IPS-15b (cell line): ENCODE measurements around the gene RFC2.
"Not testable (repeated sequence)": the region's sequence is repeated elsewhere in the genome, so short reads cannot be mapped to it uniquely, and the experiment has no call there.

Experiments used
- H3K27me3 ChIP-seq: one replicate; pipeline ENCODE4 v1.6.1; 2013; ENCODE audit warnings: low read length; ENCODE audit not compliant: control insufficient read depth, insufficient read depth
- H3K36me3 ChIP-seq: one replicate; pipeline ENCODE4 v1.6.1; 2013; ENCODE audit warnings: low read length; ENCODE audit not compliant: control insufficient read depth, insufficient read depth
- H3K4me1 ChIP-seq: one replicate; pipeline ENCODE4 v1.6.1; 2013; ENCODE audit warnings: mild to moderate bottlenecking, low read length; ENCODE audit not compliant: control insufficient read depth, insufficient read depth
- H3K4me3 ChIP-seq: one replicate; pipeline ENCODE4 v1.5.1; 2013; ENCODE audit warnings: low read depth, low read length
- H3K9ac ChIP-seq: one replicate; pipeline ENCODE4 v1.6.1; 2013; ENCODE audit warnings: low read depth, mild to moderate bottlenecking, low read length
- H3K9me3 ChIP-seq: one replicate; pipeline ENCODE4 v1.6.1; 2013; ENCODE audit warnings: mild to moderate bottlenecking, low read length; ENCODE audit not compliant: control insufficient read depth, insufficient read depth

The RFC2 gene

DNA sequence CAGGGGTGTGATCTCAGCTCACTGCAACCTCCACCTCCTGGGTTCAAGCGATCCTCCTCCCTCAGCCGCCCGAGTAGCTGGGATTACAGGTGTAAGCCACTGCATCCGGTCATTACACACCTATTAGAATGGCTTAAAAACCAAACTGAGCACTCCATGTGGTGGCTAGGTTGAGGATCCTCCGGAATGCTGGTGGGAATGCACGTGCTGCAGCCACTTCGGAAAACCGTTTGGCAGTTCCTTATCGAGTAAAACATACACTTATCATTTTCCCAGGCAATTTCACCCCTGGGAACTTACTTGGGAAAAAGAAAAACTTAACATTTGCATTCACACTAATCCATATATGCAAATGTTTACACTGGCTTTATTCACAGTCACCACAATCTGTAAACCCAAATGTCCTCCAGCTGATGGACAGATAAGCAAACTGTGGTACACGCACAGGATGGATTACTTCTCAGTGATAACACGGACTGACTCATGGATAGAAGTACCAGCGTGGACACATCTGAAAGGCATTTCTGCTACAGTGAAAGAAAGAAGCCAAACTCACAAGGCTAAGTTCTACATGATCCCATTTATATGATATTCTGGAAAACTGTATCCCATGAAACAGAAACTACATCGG is 20.4 kb downstream of the RFC2 start:
- H3K4me1 ChIP-seq = no peaks in the 10 kb centered on the region
- no peak overlapping the region for H3K9ac ChIP-seq
- no peaks in the 10 kb centered on the region for H3K27me3 ChIP-seq
- peaks cover 64% of the 10 kb centered on the region for H3K36me3 ChIP-seq
- H3K4me3 ChIP-seq = no peak overlapping the region
- H3K9me3 ChIP-seq = no peaks in the 10 kb centered on the region

DNA sequence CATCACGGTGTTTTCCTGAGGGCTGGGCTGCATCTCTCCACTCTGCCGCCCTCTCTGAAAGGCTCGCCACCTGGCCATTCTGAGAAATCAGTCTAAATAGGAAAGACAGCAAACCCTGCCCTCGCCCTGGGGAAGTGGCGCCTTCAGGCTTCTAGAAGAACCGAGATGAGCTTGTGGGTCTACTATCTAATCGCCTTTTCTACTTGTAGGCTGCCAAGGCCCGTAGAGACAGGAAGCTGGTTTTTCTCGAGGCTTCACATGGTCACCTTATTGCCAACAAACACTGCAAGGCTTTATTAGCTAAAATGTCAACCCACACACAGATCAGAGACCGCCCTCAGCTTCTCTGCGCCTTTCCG is 23.0 kb downstream of the RFC2 start:
- Histone ChIP-seq H3K4me3 (no peak overlapping the region), H3K9me3 (no peaks in the 10 kb centered on the region), H3K36me3 (peaks cover 44% of the 10 kb centered on the region), H3K9ac (no peak overlapping the region), H3K4me1 (no peaks in the 10 kb centered on the region), H3K27me3 (no peaks in the 10 kb centered on the region)

DNA sequence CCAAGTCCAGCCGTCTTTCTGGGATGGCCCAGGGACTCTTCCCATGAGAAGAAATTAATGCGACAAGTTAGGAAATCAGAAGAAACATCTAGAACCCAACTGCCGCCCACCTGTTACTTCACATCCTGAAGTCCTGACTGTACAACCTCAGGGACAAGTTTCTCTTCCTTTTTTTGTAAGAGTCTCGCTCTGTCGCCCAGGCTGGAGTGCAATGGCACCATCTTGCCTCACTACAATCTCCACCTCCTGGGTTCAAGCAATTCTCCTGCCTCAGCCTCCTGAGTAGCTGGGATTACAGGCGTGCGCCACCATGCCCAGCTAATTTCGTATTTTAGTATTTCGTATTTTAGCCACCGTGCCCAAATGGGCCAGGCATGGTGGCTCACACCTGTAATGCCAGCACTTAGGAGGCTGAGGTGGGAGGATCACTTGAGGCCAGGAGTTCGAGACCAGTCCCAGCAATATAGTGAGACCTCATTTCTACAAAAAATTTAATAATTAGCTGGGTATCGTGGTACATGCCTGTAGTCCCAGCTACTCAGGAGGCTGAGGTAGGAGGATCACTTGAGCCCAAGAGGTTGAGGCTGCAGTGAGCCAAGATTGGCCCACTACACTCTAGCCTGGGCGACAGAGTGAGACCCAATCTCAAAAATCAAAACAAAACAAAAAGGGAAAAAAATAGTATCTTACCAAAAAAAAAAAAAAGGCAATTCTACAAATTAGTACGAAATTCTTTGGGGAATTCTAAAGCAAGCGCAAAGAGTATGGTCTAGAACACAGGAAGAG is 23.6 kb downstream of the RFC2 start:
- H3K4me1 ChIP-seq = no peaks in the 10 kb centered on the region
- no peaks in the 10 kb centered on the region for H3K9me3 ChIP-seq
- H3K36me3 ChIP-seq = peaks cover 45% of the 10 kb centered on the region
- H3K27me3 ChIP-seq = no peaks in the 10 kb centered on the region
- no peak overlapping the region for H3K9ac ChIP-seq
- no peak overlapping the region for H3K4me3 ChIP-seq

DNA sequence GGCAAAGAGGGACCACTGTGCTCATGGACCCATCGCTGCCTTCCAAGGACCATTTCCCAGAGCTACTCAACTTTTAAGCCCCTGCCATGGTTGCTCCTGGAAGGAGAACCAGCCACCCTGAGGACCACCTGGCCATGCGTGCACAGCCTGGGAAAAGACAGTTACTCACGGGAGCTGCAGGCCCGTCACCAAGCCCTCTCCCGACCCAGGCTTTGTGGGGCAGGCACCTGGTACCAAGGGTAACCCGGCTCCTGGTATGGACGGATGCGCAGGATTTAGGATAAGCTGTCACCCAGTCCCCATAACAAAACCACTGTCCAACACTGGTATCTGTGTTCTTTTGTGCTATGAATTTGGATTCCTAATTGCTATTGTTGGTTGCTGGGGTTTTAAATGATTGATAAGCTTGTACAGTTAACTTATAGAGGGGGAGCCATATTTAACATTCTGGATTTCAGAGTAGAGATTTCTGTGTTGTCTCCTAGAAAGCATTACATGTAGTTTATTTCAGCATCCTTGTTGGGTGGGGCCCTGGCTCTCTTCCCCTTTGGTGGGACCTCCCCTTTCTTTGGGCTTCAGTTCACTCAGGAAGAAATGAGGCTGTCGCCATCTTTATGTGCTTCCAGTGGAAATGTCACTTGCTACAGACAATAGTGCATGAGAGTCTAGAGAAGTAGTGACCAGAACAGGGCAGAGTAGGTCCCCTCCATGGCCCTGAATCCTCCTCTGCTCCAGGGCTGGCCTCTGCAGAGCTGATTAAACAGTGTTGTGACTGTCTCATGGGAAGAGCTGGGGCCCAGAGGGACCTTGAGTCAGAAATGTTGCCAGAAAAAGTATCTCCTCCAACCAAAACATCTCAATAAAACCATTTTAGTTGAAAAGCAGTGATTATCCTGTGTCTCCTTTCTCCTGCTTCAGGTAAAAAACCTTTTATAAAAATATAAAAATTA is 25.0 kb downstream of the RFC2 start:
- Histone ChIP-seq H3K4me1 (no peaks in the 10 kb centered on the region), H3K9ac (no peak overlapping the region)

DNA sequence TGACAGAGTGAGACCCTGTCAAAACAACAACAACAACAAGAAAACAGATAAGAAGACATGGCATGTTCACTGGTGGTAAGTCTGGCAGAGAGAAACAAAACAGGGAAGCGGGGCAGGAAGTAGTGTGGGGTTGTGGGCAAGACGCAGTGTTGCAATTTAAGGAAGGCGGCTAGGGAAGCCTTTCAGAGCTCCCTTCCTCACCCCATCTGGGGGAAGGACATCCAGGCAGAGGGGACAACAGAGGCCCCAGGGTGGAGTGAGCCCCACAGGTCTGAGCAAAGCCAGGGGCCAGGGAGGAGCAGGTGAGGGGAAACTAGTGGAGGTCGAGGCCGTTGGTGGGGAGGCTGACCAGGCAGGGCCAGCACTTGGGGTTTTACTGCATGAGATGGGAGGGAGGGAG is 27.6 kb downstream of the RFC2 start:
- Histone ChIP-seq H3K4me3 (no peak overlapping the region), H3K36me3 (peaks cover 32% of the 10 kb centered on the region), H3K4me1 (no peaks in the 10 kb centered on the region), H3K9me3 (no peaks in the 10 kb centered on the region), H3K9ac (no peak overlapping the region), H3K27me3 (no peaks in the 10 kb centered on the region)

More for the DNA sequence above, 25.0 kb downstream of the RFC2 start:
- no peak overlapping the region for H3K4me3 ChIP-seq
- H3K36me3 ChIP-seq = peaks cover 41% of the 10 kb centered on the region
- no peaks in the 10 kb centered on the region for H3K9me3 ChIP-seq
- no peaks in the 10 kb centered on the region for H3K27me3 ChIP-seq

DNA sequence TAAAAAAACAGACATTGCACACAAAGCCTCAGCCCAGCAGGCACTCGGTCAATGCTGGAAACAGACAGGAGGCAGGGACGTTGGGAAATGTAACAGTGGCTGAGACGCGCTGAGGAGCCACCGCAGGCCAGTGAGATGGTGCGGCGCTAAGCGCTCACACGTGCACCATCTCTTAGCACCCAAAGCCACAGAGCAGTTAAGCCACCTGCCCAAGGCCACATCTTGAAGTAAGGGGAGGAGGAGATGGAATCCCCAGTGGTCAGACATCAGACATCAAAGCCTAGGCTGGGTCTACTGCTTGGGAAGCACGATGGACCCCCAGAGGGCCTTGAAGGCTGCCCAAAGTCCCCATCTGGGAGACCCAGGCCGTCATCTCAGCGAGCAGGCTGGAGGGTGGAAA is 28.8 kb downstream of the RFC2 start:
- H3K9me3 ChIP-seq = no peaks in the 10 kb centered on the region
- H3K9ac ChIP-seq = no peak overlapping the region
- no peaks in the 10 kb centered on the region for H3K27me3 ChIP-seq
- H3K4me3 ChIP-seq = no peak overlapping the region
- H3K4me1 ChIP-seq = no peaks in the 10 kb centered on the region
- peaks cover 23% of the 10 kb centered on the region for H3K36me3 ChIP-seq

DNA sequence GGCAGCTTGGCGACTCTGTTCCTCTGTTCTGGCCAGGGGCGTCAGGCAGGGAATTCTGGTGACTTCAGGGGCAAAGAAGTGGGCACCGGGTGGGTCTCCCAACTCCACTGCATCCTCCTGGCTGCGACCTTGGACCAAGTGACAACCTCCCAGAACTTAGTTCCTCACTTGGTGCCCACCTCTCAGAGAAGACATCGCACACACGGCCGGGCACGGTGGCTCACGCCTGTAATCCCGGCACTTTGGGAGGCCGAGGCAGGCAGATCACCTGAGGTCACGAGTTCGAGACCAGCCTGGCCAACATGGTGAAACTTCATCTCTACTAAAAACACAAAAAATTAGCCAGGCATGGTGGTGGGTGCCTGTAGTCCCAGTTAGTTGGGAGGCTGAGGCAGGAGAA is 29.3 kb downstream of the RFC2 start:
- not testable (repeated sequence) for H3K9me3 ChIP-seq, H3K9ac ChIP-seq, H3K4me3 ChIP-seq, H3K4me1 ChIP-seq, H3K27me3 ChIP-seq
- peaks cover 21% of the 10 kb centered on the region for H3K36me3 ChIP-seq

DNA sequence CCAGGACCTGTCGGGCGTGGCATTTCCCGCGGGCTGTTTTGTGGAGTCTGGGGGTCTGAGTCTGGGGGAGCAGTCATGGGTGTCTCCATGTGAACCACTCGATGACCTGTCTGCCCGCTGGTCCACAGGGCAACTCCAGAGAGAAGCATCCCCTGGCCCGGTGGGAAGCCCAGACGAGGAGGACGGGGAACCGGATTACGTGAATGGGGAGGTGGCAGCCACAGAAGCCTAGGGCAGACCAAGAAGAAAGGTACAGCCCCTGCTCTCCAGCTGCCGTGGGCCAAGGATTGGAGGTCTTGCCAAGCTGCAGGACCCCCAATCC is 29.7 kb downstream of the RFC2 start:
- no peaks in the 10 kb centered on the region for H3K27me3 ChIP-seq
- peaks cover 19% of the 10 kb centered on the region for H3K36me3 ChIP-seq
- H3K9me3 ChIP-seq = no peaks in the 10 kb centered on the region
- no peak overlapping the region for H3K9ac ChIP-seq
- H3K4me3 ChIP-seq = no peak overlapping the region
- H3K4me1 ChIP-seq = no peaks in the 10 kb centered on the region

DNA sequence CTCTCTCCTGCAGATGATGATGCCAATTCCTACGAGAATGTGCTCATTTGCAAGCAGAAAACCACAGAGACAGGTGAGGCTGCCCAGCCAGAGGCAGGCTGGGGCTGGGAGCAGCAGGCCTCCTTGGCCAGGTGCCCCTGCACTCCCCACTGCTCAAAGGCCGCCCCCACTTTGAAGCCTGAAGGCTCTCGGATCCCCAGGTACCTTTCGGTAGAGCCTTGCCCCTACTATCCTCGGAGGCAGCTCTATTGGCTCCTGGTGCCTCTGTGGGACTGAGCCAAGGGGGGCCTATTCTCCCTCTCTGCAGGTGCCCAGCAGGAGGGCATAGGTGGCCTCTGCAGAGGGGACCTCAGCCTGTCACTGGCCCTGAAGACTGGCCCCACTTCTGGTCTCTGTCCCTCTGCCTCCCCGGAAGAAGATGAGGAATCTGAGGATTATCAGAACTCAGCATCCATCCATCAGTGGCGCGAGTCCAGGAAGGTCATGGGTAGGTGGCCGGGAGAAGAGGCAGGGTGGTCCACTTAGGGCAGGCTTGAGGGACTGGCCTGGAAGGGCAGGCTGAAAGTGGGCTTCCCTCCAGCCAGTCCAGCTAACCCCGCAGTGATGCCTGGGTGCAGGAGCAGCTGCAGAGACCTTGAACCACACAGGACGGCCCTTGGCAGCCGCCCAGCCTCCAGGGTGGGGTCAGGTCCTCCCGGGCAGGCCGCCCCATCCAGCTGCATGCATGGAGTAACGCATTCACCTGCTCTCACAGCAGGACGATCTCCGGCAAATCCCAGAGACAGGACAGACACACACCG is 30.3 kb downstream of the RFC2 start:
- Histone ChIP-seq H3K9ac (no peak overlapping the region), H3K36me3 (peaks cover 13% of the 10 kb centered on the region), H3K4me1 (no peaks in the 10 kb centered on the region), H3K4me3 (no peak overlapping the region), H3K27me3 (no peaks in the 10 kb centered on the region), H3K9me3 (no peaks in the 10 kb centered on the region)

DNA sequence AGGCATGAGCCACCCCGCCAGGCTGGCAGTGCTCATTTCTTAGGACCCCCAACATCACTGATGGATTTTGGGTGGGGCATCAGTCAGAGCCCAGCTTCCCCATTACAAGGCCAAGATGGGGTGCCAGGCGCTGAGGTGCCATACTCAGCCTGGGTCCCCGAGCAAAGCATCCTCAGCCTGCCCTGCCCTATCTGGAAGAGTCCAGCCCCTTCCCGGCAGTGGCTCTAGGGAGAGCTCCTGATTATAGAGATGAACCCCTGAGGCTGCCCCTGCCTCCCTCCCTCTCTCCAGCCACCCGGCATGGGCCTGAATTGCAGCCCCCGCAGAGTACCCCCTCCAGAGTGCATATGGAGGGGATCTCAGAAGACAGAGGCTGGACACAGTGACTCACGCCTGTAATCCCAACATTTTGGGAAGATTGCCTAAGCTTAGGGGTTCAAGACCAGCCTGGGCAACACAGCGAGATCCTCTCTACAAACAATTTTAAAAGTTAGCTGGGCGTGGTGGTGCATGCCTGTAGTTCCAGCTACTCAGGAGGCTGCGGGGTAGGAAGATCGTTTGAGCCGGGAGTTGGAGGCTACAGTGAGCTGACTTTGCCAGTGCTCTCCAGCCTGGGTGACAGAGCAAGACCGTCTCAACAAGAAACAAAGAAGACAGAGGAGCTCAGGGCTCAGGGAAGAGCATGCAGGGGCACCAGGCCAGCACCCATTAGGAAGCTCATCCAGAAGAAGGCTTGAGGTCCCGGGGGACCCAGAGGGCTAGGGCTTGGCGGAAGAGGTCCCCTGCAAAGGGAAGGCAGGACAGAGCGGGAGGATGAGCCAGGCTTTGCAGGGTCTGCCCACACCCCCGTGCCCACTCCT is 31.1 kb downstream of the RFC2 start:
- Histone ChIP-seq H3K4me1 (no peaks in the 10 kb centered on the region), H3K27me3 (no peaks in the 10 kb centered on the region), H3K9ac (no peak overlapping the region), H3K36me3 (peaks cover 12% of the 10 kb centered on the region), H3K4me3 (no peak overlapping the region), H3K9me3 (no peaks in the 10 kb centered on the region)

DNA sequence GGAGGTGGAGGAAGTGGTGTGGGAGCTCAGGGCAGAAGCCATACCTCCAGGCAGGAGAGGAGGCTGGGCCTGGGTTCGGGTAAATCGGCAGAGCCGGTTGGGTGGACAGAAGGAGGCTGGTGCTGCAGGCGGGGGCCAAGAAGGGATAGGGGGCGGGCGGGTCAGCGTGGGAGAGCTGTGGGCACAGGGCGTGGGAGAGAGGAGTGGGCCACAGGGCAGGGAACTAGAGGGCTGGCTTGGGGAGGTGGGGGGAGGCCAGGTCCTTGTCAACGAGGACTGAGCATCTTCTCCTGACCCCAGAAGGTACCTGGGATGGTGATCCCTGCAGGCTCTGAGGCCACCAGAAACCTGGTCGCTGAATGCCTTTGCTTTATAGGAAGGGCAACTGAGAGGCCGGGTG is 32.5 kb downstream of the RFC2 start:
- Histone ChIP-seq H3K4me3 (no peak overlapping the region), H3K9me3 (no peaks in the 10 kb centered on the region), H3K36me3 (peaks cover 9% of the 10 kb centered on the region), H3K4me1 (no peaks in the 10 kb centered on the region), H3K9ac (no peak overlapping the region), H3K27me3 (no peaks in the 10 kb centered on the region)
